ENCODE results near the gene SLC8B1. TPM values are rescaled to one million over a fixed set of nuclear protein-coding genes. Genes with fewer than 3 reads are reported as not detected.

Gene SLC8B1
- total RNA-seq, 1 donor from 2014 or later, result 19.1 TPM

- Mint-ChIP-seq H3K36me3 (no peaks in the 10 kb centered on the region), H3K27ac (no peak overlapping the region), H3K9me3 (no peaks in the 10 kb centered on the region), H3K27me3 (ENCODE audit: low read depth) (peaks cover under 1% of the 10 kb centered on the region), H3K4me1 (no peaks in the 10 kb centered on the region), H3K4me3 (no peak overlapping the region)
- DNase-seq (ENCODE audit: low spot score in 2 of 2, unreplicated experiment in 2 of 2), result no peak
- TF ChIP-seq, protein P1, sequence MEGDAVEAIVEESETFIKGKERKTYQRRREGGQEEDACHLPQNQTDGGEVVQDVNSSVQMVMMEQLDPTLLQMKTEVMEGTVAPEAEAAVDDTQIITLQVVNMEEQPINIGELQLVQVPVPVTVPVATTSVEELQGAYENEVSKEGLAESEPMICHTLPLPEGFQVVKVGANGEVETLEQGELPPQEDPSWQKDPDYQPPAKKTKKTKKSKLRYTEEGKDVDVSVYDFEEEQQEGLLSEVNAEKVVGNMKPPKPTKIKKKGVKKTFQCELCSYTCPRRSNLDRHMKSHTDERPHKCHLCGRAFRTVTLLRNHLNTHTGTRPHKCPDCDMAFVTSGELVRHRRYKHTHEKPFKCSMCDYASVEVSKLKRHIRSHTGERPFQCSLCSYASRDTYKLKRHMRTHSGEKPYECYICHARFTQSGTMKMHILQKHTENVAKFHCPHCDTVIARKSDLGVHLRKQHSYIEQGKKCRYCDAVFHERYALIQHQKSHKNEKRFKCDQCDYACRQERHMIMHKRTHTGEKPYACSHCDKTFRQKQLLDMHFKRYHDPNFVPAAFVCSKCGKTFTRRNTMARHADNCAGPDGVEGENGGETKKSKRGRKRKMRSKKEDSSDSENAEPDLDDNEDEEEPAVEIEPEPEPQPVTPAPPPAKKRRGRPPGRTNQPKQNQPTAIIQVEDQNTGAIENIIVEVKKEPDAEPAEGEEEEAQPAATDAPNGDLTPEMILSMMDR (IDR thresholded peaks at IDR 0.05; ENCODE audit: unreplicated experiment), result no peak
Observed at GRCh38 chr12:113345318-113345717, 10.4 kb upstream of the SLC8B1 start.

DNA sequence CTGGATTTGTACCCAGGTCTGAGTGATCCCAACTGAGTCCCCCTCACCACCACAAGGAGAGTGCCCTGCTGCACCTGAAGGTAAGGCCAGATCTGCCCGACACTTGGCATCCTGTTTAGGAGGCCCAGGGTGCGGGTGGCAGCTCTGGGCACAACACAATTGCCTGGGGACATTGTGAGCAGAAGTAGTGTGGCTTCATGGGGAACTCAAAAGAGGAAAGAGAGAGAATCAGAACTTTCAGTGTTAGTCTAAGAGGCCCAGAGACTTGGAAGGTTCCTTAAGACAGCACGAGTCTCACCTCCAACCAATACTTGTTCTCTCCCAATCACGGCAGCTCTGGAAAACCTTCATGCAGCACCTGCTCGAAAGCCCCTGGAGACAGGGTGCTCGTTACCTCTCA, 6.6 kb upstream of the SLC8B1 start:
- Mint-ChIP-seq H3K9me3 (no peaks in the 10 kb centered on the region), H3K27ac (no peak overlapping the region), H3K36me3 (no peaks in the 10 kb centered on the region), H3K27me3 (ENCODE audit: low read depth) (peaks cover 5% of the 10 kb centered on the region), H3K4me1 (no peaks in the 10 kb centered on the region), H3K4me3 (no peak overlapping the region)
- TF ChIP-seq, protein P1 (IDR thresholded peaks at IDR 0.05; ENCODE audit: unreplicated experiment), result no peak
- no peak for DNase-seq (ENCODE audit: low spot score in 2 of 2, unreplicated experiment in 2 of 2)

DNA sequence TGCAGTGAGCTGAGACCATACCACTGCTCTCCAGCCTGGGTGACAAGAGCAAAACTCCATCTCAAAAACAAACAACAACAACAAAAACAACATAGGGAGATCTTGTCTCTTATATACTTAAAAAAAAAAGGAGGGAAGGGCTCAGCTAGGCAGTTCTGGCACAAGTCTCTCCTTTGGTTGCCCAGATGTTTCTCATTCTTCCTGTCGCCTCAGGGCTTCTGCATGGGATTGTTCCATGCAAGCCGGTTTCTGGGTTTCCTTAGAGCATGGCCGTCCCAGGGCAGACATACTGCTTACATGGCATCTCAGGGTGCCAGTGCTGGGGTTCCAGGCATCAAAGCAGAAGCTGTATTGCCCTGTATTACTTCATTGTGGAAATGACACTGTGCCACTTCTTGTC, 5.2 kb upstream of the SLC8B1 start:
- Mint-ChIP-seq H3K27ac (no peak overlapping the region), H3K36me3 (no peaks in the 10 kb centered on the region), H3K4me1 (no peaks in the 10 kb centered on the region), H3K9me3 (no peaks in the 10 kb centered on the region), H3K27me3 (ENCODE audit: low read depth) (peaks cover 5% of the 10 kb centered on the region), H3K4me3 (no peak overlapping the region)
- DNase-seq (ENCODE audit: low spot score in 2 of 2, unreplicated experiment in 2 of 2), result no peak
- TF ChIP-seq, protein P1 (IDR thresholded peaks at IDR 0.05; ENCODE audit: unreplicated experiment), result no peak

DNA sequence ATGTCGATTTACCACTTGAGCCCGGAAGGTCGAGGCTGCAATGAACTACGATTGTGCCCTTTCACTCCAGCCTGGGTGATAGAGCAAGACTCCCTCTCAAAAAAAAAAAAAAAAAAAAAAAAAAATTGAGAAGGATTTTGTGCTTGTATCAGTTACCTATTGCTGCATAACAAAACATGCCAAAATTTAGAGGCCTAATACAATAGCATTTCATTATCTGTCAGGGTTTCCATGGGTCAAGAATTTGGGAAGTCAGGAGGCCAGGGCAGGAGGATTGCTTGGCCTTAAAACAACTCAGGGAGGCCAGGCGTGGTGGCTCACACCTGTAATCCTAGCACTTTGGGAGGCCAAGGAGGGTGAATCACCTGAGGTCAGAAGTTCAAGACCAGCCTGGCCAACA, 4.6 kb upstream of the SLC8B1 start:
- Mint-ChIP-seq H3K27ac (no peak overlapping the region), H3K27me3 (ENCODE audit: low read depth) (peaks cover 6% of the 10 kb centered on the region), H3K4me3 (no peak overlapping the region), H3K36me3 (no peaks in the 10 kb centered on the region), H3K9me3 (no peaks in the 10 kb centered on the region), H3K4me1 (peaks cover 2% of the 10 kb centered on the region)
- DNase-seq (ENCODE audit: low spot score in 2 of 2, unreplicated experiment in 2 of 2), result no peak
- TF ChIP-seq, protein P1 (IDR thresholded peaks at IDR 0.05; ENCODE audit: unreplicated experiment), result no peak

GRCh38 chr12:113333877-113334785, 778 bp downstream of the SLC8B1 start:
- H3K4me3 Mint-ChIP-seq, result peak overlapping the region; percentile 89
- TF ChIP-seq, protein P1 (IDR thresholded peaks at IDR 0.05; ENCODE audit: unreplicated experiment), result no peak
- H3K4me1 Mint-ChIP-seq, result peaks cover 9% of the 10 kb centered on the region
- H3K27ac Mint-ChIP-seq, result no peak overlapping the region
- peaks cover 23% of the 10 kb centered on the region for H3K36me3 Mint-ChIP-seq
- peaks cover 4% of the 10 kb centered on the region for H3K27me3 Mint-ChIP-seq (ENCODE audit: low read depth)
- DNase-seq (ENCODE audit: low spot score in 2 of 2, unreplicated experiment in 2 of 2), result no peak
- no peaks in the 10 kb centered on the region for H3K9me3 Mint-ChIP-seq

All from mesothelial cell of epicardium (in vitro differentiated cells).